ENCODE measurements around the gene AFAP1L2.

Gene AFAP1L2

GRCh38 chr10:114389426-114389825 is 14.9 kb downstream of the AFAP1L2 start:
- no peak for DNase-seq (ENCODE audit: low read depth)

- no peak for DNase-seq (ENCODE audit: low read depth)
These were observed 16.0 kb downstream of the AFAP1L2 start for GRCh38 chr10:114388275-114388674.

GRCh38 chr10:114387784-114388183 is 16.5 kb downstream of the AFAP1L2 start:
- DNase-seq (ENCODE audit: low read depth): no peak

GRCh38 chr10:114386452-114386851 is 17.9 kb downstream of the AFAP1L2 start:
- DNase-seq (ENCODE audit: low read depth): no peak

GRCh38 chr10:114385557-114385956 is 18.7 kb downstream of the AFAP1L2 start:
- no peak for DNase-seq (ENCODE audit: low read depth)

- no peak for DNase-seq (ENCODE audit: low read depth)
These were observed 19.7 kb downstream of the AFAP1L2 start for GRCh38 chr10:114384601-114385000.

GRCh38 chr10:114384181-114384580 is 20.1 kb downstream of the AFAP1L2 start:
- DNase-seq (ENCODE audit: low read depth): no peak

- no peak for DNase-seq (ENCODE audit: low read depth)
These were observed 23.5 kb downstream of the AFAP1L2 start for GRCh38 chr10:114380797-114381196.

GRCh38 chr10:114380060-114380459 is 24.2 kb downstream of the AFAP1L2 start:
- no peak for DNase-seq (ENCODE audit: low read depth)

GRCh38 chr10:114379631-114380041 is 24.7 kb downstream of the AFAP1L2 start:
- DNase-seq (ENCODE audit: low read depth): no peak

GRCh38 chr10:114376523-114376922 is 27.8 kb downstream of the AFAP1L2 start:
- no peak for DNase-seq (ENCODE audit: low read depth)

GRCh38 chr10:114375047-114375446 is 29.3 kb downstream of the AFAP1L2 start:
- DNase-seq (ENCODE audit: low read depth): no peak

- no peak for DNase-seq (ENCODE audit: low read depth)
These were observed 30.1 kb downstream of the AFAP1L2 start for GRCh38 chr10:114374053-114374791.

- DNase-seq (ENCODE audit: low read depth): no peak
These were observed 30.7 kb downstream of the AFAP1L2 start for GRCh38 chr10:114373631-114374030.

GRCh38 chr10:114372995-114373394 is 31.3 kb downstream of the AFAP1L2 start:
- no peak for DNase-seq (ENCODE audit: low read depth)

GRCh38 chr10:114372179-114372578 is 32.1 kb downstream of the AFAP1L2 start:
- no peak for DNase-seq (ENCODE audit: low read depth)

- no peak for DNase-seq (ENCODE audit: low read depth)
These were observed 33.3 kb downstream of the AFAP1L2 start for GRCh38 chr10:114370966-114371365.

GRCh38 chr10:114370199-114370598 is 34.1 kb downstream of the AFAP1L2 start:
- DNase-seq (ENCODE audit: low read depth): no peak

- DNase-seq (ENCODE audit: low read depth): no peak
These were observed 36.3 kb downstream of the AFAP1L2 start for GRCh38 chr10:114368057-114368391.

GRCh38 chr10:114367351-114368056 is 36.8 kb downstream of the AFAP1L2 start:
- no peak for DNase-seq (ENCODE audit: low read depth)

GRCh38 chr10:114364726-114365125 is 39.6 kb downstream of the AFAP1L2 start:
- no peak for DNase-seq (ENCODE audit: low read depth)

GRCh38 chr10:114363745-114364454 is 40.4 kb downstream of the AFAP1L2 start:
- no peak for DNase-seq (ENCODE audit: low read depth)

- DNase-seq (ENCODE audit: low read depth): no peak
These were observed 41.4 kb downstream of the AFAP1L2 start for GRCh38 chr10:114362826-114363355.

Data from T-helper 22 cell (primary cell).